Endothelial cell of umbilical vein (primary cell): Measurements from ENCODE around the gene RHEX.

Experiments
- EZH2 ChIP-seq: IDR thresholded peaks from 2 replicates; pipeline ENCODE4 v1.6.1; 2012; ENCODE audit warnings: borderline replicate concordance, low read depth, mild to moderate bottlenecking, moderate library complexity, low read length, inconsistent platforms; ENCODE audit not compliant: severe bottlenecking
- GATA2 ChIP-seq: IDR thresholded peaks from 2 replicates; pipeline ENCODE4 v1.7.0; 2011; ENCODE audit warnings: low read depth, mild to moderate bottlenecking, moderate library complexity, mixed read lengths, low read length; ENCODE audit not compliant: insufficient read length, insufficient read depth
- MYC ChIP-seq: IDR thresholded peaks from one replicate; pipeline ENCODE4 v1.6.1; 2011; ENCODE audit warnings: mild to moderate bottlenecking, low read depth, low read length
- POLR2A ChIP-seq: IDR thresholded peaks from 2 replicates; pipeline ENCODE4 v1.6.1; 2012; ENCODE audit warnings: low read depth, mild to moderate bottlenecking, control low read depth, low read length
- POLR2AphosphoS5 ChIP-seq: IDR thresholded peaks from 2 replicates; pipeline ENCODE4 v1.6.1; 2012; ENCODE audit warnings: low read depth, mild to moderate bottlenecking, control low read depth, low read length, moderate library complexity; ENCODE audit not compliant: insufficient read depth
- TF ChIP-seq, protein P1 (sequence below), 2 donors: IDR thresholded peaks; 1 replicate in 1 of 2; 2 replicates in 1 of 2; pipeline ENCODE4 v1.5.1; 2011; ENCODE audit warnings: low read length in 2 of 2, mild to moderate bottlenecking in 2 of 2, moderate library complexity in 2 of 2, control low read depth in 1 of 2, inconsistent platforms in 1 of 2, low read depth in 1 of 2; ENCODE audit not compliant: insufficient read depth in 1 of 2; ENCODE audit errors: extremely low read depth in 1 of 2

DNA sequence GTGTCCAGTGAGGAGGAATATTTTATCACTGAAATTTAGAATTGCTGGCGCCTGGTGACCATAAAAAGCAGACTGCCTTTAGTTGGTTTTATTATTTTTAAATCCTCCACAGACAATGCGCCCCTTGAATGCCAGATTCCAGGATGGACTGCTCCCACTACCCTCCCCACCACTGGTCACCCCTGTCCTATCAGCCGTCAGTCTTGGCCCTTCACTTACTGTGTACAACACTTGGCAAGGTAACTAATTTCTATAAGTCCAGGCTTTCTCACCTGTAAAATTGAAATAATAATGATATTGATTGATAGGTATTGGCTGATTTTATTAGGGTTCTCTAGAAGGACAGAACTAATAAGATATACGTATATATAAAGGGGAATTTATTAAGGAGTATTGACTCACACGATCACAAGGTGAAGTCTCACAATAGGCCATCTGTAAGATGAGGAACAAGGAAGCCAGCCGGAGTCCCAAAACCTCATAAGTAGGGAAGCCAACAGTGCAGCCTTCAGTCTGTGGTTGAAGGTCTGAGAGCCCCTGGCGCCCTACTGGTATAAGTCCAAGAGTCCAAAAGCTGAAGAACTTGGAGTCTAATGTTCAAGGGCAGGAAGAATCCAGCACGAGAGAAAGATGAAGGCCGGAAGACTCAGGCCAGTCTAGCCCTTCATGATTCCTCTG is 17.8 kb downstream of the RHEX start:
- TF ChIP-seq, protein P1, sequence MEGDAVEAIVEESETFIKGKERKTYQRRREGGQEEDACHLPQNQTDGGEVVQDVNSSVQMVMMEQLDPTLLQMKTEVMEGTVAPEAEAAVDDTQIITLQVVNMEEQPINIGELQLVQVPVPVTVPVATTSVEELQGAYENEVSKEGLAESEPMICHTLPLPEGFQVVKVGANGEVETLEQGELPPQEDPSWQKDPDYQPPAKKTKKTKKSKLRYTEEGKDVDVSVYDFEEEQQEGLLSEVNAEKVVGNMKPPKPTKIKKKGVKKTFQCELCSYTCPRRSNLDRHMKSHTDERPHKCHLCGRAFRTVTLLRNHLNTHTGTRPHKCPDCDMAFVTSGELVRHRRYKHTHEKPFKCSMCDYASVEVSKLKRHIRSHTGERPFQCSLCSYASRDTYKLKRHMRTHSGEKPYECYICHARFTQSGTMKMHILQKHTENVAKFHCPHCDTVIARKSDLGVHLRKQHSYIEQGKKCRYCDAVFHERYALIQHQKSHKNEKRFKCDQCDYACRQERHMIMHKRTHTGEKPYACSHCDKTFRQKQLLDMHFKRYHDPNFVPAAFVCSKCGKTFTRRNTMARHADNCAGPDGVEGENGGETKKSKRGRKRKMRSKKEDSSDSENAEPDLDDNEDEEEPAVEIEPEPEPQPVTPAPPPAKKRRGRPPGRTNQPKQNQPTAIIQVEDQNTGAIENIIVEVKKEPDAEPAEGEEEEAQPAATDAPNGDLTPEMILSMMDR (IDR thresholded peaks at IDR 0.05; ENCODE audit: extremely low read depth in 1 of 2, insufficient read depth in 1 of 2, low read depth in 1 of 2, low read length in 2 of 2) = no peak
- TF ChIP-seq GATA2 = no peak
- TF ChIP-seq POLR2AphosphoS5 = no peak
- TF ChIP-seq POLR2A = no peak
- no peak for TF ChIP-seq EZH2
- no peak for TF ChIP-seq MYC
